GM12874 (cell line): ENCODE data around the gene HOXB4.

Source experiments
- TF ChIP-seq, protein P1 (sequence below): IDR thresholded peaks from 2 replicates; pipeline ENCODE4 v1.5.1; 2011; ENCODE audit warnings: low read depth, mild to moderate bottlenecking, control low read depth, low read length, moderate library complexity; ENCODE audit not compliant: insufficient read depth

Gene HOXB4

DNA sequence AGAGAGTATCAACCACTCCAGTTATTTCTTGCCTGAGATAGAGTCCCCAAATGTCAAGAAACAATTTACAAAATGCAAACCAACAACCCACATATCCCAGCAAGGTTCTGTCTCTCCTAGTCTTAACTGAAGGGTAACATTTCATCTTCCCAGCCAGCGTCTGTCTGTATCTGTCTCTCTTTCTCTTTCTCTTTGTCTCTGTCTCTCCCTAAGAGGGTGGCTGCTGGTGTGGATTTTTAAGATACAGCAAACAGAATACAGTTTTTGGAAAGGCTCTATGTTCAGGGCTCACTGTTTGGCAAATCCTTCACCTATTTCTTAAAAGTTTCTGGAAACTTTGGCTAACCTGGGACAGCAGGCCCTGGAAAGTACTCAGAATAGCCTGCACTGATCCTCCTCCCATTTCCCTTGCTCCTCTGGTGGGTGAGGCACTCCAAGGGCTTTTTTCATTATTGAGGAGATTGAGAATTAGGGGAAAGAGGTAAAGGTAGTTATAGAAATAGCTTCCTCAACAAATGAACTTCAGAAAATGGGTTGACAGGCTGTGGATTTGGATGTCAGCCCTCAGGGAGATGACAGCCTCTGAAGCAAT, 6.2 kb downstream of the HOXB4 start:
- TF ChIP-seq, protein P1, sequence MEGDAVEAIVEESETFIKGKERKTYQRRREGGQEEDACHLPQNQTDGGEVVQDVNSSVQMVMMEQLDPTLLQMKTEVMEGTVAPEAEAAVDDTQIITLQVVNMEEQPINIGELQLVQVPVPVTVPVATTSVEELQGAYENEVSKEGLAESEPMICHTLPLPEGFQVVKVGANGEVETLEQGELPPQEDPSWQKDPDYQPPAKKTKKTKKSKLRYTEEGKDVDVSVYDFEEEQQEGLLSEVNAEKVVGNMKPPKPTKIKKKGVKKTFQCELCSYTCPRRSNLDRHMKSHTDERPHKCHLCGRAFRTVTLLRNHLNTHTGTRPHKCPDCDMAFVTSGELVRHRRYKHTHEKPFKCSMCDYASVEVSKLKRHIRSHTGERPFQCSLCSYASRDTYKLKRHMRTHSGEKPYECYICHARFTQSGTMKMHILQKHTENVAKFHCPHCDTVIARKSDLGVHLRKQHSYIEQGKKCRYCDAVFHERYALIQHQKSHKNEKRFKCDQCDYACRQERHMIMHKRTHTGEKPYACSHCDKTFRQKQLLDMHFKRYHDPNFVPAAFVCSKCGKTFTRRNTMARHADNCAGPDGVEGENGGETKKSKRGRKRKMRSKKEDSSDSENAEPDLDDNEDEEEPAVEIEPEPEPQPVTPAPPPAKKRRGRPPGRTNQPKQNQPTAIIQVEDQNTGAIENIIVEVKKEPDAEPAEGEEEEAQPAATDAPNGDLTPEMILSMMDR, result no peak

DNA sequence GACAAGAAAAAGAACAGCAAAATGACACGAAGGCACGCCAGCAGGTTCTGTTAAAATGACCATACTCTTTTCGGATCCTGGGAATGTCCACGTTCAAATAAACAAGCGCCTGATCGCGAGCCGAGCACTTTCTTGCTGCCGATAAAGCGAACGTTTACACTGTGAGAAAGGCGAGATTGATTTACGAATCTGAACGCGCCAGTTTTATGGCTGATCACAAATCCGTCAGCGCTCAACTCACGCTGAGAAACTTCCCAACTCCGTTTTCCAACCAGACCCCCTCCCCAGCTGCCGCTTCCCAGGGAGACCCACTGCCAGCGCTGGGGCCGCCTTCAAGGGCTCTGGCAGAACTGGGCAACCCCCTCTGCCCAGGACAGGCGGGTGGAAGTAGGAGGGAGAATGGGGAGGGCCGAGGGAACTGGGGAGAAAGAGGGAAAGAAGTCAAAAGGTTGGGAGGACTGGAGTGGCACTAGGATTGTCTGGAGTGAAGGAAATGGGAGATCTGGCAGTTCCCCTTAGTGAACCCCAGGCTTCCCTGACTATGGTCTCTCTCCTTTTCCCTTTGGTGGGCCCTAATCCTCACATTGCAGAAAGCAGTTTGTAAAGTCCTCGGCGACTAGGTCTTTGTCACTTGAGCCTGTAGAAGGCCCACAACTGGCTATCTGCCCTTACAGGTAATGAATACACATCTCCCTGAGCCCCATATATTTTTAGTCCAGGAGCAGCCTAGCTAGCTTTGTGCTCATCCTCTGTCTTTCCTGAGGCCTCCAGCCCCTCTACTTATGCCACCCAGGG, 6.9 kb downstream of the HOXB4 start:
- TF ChIP-seq, protein P1, result no peak

DNA sequence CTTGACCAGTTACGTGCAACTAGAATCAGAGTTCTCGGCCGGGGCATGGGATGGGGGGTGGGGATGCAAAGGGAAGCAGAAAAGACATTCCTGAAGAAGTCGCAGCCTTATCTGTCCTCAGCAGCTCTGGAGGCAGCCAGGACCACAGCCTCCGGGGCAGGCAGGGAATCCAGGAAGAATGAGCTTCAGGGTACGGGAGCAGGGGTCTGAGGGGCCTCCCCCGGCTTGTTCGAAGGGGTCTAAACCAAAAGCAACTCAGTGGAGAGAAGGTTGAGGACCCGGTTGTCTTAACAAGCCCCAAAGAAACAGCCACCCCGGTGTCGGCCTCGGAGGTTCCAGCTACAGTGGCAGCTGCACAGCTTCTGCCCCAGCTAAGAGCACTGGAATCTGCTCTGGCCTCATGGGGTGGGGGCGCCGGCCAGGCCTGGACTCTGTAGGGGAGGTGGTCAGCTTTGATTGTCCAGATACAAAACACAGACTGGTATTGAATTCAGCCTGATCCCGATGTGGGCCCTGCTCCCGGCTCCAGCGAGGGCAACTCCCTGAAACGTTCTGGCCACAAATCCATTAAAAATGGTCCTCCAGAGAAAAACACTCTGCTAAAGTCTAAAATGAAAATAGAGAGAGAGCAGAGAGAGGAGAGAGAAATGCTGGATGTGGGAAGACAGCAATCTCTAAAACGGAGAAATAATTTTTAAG, 7.7 kb downstream of the HOXB4 start:
- TF ChIP-seq, protein P1, result no peak

DNA sequence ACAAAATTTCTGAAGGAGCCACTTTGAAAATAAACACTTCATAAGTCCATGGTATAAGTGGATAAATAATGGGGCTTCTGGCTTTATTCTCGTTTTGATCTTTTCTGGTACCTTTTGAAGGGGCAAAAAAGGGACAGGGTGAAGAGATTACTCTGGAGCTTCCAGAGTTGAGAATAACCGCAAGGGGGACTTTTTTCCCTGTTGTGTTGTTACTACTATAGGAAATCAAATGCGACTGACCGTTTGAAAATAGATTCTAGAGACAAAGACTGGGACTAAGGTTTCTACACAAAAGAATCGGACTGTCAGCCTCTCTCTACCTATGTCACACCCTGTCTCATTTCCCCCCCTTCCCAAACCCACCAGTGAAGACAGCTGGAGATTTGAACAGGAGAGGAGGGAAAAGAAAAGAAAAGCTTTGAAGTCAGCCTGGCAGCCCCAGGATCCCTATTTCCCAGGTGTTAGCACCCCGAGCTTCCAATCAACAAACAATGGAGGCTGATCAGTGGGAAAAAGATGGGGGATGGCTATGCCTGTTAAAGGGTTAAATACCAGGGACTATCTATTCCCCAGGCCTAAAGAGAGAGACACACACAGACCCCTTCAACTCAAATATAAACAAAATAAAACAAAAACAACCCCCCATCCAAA, 8.4 kb downstream of the HOXB4 start:
- TF ChIP-seq, protein P1, result no peak

DNA sequence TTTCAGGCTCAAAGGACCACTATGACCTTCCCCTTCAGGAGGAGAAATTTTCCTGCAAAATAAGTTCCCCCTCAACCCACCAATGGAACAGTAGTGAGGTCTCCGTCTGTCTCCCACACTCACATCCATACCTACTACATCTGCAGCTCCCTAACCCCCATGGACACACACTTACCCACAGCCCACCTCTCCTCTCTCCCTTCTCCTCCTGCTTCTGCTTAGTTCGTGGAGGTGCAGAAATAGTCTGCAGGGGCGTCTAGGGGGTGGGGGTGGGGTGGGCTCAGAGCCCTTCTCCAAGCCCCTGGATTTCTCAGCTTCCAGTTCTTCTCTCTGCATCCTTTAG, 8.9 kb downstream of the HOXB4 start:
- TF ChIP-seq, protein P1, result no peak

DNA sequence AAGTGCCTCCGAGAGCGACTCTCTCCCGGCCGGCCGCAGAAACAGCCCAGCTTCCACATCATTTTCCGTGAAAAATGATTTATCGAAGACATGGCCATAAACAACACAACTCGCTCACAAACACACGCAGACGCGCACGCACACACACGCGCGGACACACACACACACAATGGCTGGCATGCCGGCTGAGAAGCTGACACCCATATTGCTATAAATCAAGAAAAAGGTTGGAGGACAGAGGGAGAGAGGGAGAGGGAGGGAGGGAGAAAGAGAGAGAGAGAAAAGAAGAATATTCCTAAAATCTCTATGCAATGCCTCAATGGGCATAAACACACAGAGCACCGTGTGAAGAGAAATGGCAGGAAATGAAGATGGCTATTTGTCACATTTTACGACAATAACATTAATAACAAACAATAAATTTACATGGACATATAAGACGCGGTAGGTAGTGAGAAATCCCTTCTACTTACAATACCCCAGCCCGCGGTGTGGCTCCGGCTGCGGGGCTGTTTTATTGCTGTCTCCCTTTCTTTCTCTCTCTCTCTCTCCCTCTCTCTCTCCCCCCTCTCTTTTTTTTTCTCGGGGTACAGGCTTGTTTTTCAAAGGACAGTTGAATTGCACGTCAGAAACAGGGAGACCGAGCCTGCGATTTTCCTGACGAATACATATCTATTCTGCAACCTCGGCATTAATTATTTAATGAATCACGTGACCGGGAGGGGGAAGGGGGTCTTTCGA, 9.5 kb downstream of the HOXB4 start:
- TF ChIP-seq, protein P1, result no peak
